Measurements from ENCODE around the gene TNMD. TPM values are rescaled to one million over a fixed set of nuclear protein-coding genes. Genes with fewer than 3 reads are reported as not detected.
A peak's percentile ranks its signal among the peaks of the same experiment; 100 is the strongest.

The TNMD gene
- total RNA-seq, 6 experiments from 2014 or later = not detected

GRCh38 chrX:100599456-100599855 lies 14.7 kb downstream of the TNMD start:
- H3K36me3 ChIP-seq = no peaks in the 10 kb centered on the region
- 79% methylated on average over 9 of the region's 9 CpGs for WGBS (ENCODE audit: insufficient coverage, low coverage, low lambda C conversion rate, missing lambda C conversion rate)
- TF ChIP-seq POLR2A (IDR thresholded peaks at IDR 0.05) (no peak), CTCF (IDR thresholded peaks at IDR 0.05) (no peak)
- DNase-seq = no peak
- H3K27ac ChIP-seq = no peak overlapping the region
- no peaks in the 10 kb centered on the region for H3K27me3 ChIP-seq
- H3K4me3 ChIP-seq = no peak overlapping the region
- no peaks in the 10 kb centered on the region for H3K4me1 ChIP-seq
- intact Hi-C loops (cut with DNase I) = no loop called here
- H3K9me3 ChIP-seq = no peaks in the 10 kb centered on the region
- no peak for ATAC-seq

DNA sequence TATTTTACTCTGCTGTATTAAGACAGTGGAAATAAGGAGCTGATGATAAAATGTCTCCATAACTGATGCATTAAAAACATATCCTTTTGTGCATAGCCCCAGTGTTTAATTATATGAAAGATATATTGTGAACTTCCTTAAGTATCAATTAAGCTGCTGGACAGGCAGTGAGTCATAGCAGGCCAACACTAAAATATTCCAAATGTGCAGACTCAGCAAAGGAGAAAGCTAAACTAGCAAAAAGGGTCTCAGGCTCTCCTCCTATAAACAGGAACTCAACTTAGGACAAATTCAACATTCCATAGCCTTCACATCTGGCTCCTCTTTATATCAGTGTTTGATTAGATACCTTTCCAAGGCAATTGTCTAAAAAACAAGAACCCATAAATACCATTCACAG lies 15.6 kb downstream of the TNMD start:
- Histone ChIP-seq H3K36me3 (no peaks in the 10 kb centered on the region), H3K4me3 (no peak overlapping the region), H3K4me1 (no peaks in the 10 kb centered on the region), H3K27me3 (no peaks in the 10 kb centered on the region), H3K9me3 (no peaks in the 10 kb centered on the region), H3K27ac (no peak overlapping the region)
- intact Hi-C loops (cut with DNase I) = no loop called here
- peak in 2 of 4 donors; percentile 40 to 52 for ATAC-seq
- TF ChIP-seq CTCF (IDR thresholded peaks at IDR 0.05) (no peak), POLR2A (IDR thresholded peaks at IDR 0.05) (no peak)
- DNase-seq = no peak

DNA sequence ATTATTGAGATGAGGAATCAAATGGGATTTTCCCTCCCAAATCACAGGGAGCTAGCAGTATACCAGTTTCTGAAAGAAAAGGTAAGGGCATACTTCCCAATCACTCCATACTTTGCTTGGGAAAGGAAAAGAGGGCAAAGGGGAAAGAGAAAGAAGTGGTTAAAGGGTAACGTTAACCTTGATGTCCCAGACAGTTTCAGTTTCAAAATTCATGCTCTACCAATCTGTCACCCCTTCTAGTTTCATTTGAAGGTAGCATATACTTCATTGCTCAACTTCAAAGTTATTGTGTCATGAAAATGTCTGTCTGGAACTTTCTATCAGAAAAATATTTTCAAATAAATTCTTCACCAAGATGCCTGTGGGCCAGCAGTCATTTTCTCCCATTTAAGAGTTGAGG lies 16.0 kb downstream of the TNMD start:
- Histone ChIP-seq H3K4me1 (no peaks in the 10 kb centered on the region), H3K9me3 (no peaks in the 10 kb centered on the region), H3K36me3 (no peaks in the 10 kb centered on the region), H3K4me3 (no peak overlapping the region), H3K27ac (no peak overlapping the region), H3K27me3 (no peaks in the 10 kb centered on the region)
- DNase-seq (no peak), ATAC-seq (peak; percentile 29 to 80 (median 44))
- intact Hi-C loops (cut with DNase I) = no loop called here
- 6% methylated on average over 1 of the region's 1 CpG for WGBS (ENCODE audit: insufficient coverage, low coverage, low lambda C conversion rate, missing lambda C conversion rate)
- no peak for TF ChIP-seq CTCF (IDR thresholded peaks at IDR 0.05)
- TF ChIP-seq POLR2A (IDR thresholded peaks at IDR 0.05) = no peak

GRCh38 chrX:100606753-100607152 lies 22.0 kb downstream of the TNMD start:
- TF ChIP-seq POLR2A (IDR thresholded peaks at IDR 0.05) (no peak), CTCF (IDR thresholded peaks at IDR 0.05) (no peak)
- DNase-seq = no peak
- ATAC-seq = no peak
- no peaks in the 10 kb centered on the region for H3K4me1 ChIP-seq
- H3K27ac ChIP-seq = no peak overlapping the region
- 14% methylated on average over 1 of the region's 1 CpG for WGBS (ENCODE audit: insufficient coverage, low coverage, low lambda C conversion rate, missing lambda C conversion rate)
- H3K4me3 ChIP-seq = no peak overlapping the region
- no peaks in the 10 kb centered on the region for H3K36me3 ChIP-seq
- intact Hi-C loops (cut with DNase I) = no loop called here
- no peaks in the 10 kb centered on the region for H3K9me3 ChIP-seq
- no peaks in the 10 kb centered on the region for H3K27me3 ChIP-seq

DNA sequence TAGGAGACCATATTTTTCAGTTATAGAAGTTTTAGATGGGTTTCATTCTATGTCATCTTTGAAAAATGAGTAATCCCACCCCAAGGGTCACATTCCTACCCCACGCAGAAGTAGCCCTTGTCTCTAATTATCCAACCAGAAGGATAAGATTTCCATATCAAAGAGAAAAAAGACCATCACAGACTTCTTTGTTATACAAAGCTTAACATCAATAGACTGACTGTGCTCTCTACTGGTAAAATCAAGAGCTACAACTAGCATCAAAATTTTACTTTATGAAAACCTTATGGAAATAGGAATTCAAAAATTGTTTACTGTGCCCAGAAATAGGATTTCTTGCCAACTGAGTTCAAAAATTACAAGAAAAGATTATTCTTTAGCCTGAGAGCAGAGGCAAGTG lies 24.9 kb downstream of the TNMD start:
- Histone ChIP-seq H3K27ac (no peak overlapping the region), H3K4me3 (no peak overlapping the region), H3K9me3 (no peaks in the 10 kb centered on the region), H3K36me3 (no peaks in the 10 kb centered on the region), H3K4me1 (no peaks in the 10 kb centered on the region), H3K27me3 (no peaks in the 10 kb centered on the region)
- 7% methylated on average over 1 of the region's 1 CpG for WGBS (ENCODE audit: insufficient coverage, low coverage, low lambda C conversion rate, missing lambda C conversion rate)
- DNase-seq = no peak
- ATAC-seq = no peak
- intact Hi-C loops (cut with DNase I) = no loop called here
- TF ChIP-seq POLR2A (IDR thresholded peaks at IDR 0.05) (no peak), CTCF (IDR thresholded peaks at IDR 0.05) (peak in 1 of 4 donors; percentile 11)
